HG03045 (cell line): ENCODE measurements around the gene LIMA1.
"Not testable (repeated sequence)": the region's sequence is repeated elsewhere in the genome, so short reads cannot be mapped to it uniquely, and the experiment has no call there.

Experiments
- ATAC-seq: cut with Tn5 transposase; IDR thresholded peaks from one replicate; pipeline ENCODE4 v1.9.1; 2021; ENCODE audit warnings: mild to moderate bottlenecking, moderate library complexity; ENCODE audit not compliant: unreplicated experiment

LIMA1 gene

GRCh38 chr12:50188875-50189575 is 94.3 kb downstream of the LIMA1 start:
- no peak for ATAC-seq

- no peak for ATAC-seq
These were observed 95.0 kb downstream of the LIMA1 start for GRCh38 chr12:50188241-50188781.

DNA sequence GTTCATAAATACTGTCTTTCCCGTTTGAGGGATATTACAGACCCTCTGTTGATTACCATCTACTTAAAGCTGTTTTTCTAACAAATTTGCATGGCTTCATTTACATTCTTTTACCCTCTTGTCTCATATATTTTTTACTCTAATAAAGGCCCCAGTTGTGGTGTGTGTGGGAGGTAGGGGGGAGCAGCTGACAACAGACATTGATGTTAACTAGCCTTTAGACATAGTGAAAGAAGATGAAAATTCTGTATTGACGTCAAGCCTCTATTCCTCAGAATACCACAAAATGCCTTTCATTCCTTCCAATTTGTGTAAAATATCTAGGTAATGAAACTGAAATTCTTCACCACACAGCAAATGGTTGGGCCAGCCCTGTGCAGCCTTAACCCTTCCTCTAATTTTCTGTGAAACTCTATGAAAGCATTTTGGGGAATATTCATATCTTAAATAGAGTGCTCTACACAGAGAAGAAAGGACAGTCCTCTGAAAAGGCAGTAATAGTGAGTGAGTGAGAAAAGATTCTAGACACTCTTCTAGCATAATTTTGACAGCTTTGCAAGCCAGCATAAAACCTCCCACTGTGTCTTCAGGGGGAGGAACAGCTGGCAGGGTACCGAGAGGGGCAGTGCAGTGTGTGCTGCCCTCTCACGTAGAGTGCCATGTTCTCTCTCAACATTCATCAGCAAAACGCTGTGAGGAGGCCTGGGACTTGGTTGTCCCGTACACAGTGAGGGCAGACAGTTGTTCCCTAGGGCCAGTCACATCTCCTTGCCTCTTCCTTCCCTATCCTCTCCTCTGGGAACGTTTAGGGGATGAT is 96.0 kb downstream of the LIMA1 start:
- ATAC-seq = peak; percentile 52

DNA sequence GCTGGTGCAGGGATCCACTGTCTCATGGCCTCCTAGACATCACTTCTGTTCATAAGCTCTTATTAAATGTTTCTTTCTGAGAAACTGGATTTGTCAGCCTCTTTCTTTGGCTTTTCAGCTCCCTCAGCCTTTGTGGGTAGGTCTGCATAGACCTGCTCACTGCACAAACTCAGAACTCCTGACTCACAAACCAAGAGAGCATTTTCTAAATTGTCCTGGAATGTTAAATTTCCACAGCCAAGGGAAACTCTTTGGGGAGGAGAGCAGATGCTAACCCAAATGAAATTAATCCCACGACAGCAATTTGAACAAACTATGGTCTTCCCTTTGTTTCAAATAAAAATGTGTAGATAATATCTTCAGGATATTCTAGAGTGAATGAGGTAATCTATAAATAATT is 96.6 kb downstream of the LIMA1 start:
- ATAC-seq = no peak

DNA sequence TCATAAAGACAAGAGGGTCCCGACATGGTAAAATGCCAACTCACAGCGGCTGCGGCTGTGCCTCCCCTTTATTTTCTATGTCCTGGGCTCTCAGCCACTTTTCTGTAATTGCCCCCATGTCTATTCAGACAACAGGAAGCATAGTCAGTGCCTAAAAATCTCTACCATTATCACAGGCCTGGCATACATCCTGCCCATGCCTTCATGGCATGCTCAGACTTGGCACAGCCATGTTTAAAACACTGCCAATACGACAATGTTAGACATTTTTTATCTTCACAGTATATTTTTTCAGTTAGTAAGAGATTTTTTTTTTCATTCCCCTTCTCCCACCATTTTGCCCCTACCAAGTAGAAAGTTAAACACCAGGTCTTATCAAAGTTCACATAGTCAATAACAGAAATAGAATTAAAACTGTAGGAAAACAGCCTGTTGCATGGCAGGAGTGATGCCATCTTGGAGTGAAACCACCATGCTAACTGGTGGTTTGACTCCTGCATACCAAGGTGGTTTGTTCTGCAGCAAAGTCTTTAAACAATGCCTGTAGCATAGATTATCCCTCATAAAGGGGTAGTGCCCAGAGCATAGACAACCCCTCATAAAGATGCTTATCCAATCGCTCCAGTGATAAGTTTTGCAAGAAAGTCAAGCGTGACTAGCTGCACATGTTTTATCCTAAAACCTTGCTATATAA is 97.2 kb downstream of the LIMA1 start:
- ATAC-seq = no peak

GRCh38 chr12:50185301-50185895 is 97.9 kb downstream of the LIMA1 start:
- no peak for ATAC-seq

GRCh38 chr12:50184261-50184660 is 99.1 kb downstream of the LIMA1 start:
- no peak for ATAC-seq

GRCh38 chr12:50182461-50182860 is 100.9 kb downstream of the LIMA1 start:
- ATAC-seq = no peak

DNA sequence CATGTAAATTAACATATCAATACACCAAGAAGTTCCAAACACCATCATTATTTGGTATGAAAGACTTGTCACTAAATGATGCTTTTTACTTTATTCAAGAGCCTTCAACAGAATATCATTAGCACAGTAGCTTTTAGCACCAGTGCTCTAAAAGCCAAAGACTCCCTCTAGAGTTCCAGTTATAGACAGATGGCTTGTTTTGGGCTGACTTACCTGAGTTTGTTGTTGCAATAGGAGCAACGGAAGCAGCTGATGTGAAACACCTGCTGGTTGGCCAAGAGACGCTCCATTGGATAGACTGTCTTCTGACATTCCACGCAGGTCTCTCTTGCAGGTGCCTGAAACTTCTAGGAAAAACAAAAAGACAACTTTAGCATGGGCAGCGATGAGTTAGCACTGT is 101.6 kb downstream of the LIMA1 start:
- ATAC-seq = no peak

DNA sequence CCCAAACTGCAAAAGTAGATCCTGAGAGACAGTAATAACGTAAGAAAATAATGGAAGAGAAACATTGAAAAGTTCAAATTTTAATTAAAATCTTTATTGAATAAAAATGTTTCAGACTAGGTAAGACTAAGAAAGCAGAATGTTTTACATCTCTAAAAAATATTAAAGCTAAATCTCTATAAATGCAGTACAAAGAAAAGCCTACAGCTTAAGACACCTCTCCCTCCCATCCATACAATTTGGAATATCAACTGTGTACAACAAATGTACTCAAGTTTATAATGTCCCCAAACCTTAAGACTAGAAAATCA is 107.6 kb downstream of the LIMA1 start:
- no peak for ATAC-seq

DNA sequence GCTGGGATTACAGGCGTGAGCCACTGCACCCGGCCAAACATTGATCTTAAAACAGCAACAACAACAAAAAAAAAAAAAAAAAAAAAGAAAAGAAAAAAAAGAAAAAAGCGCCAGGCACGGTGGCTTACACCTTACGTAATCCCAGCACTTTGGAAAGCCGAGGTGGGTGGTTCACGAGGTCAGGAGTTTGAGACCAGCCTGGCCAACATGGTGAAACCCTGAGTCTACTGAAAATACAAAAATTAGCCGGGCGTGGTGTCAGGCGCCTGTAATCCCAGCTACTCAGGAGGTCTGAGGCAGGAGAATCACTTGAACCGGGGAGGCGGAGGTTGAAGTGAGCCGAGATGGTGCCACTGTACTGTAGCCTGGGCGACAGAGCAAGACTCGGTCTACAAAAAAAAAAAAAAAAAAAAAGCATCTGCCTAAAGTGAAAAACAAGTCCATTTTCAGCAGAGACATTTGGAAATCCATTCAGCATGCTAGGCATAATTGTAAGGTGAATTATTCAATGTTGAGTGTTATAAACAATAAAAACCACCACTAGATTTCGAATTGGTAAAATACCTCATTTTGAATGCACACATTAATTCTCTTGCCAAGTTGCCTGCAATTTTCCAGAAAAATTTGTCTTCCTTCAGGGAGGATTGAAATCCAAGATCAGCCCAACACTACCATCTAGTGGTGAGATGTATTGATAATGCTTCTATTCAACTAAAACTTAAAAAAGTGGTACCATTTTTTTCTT is 108.2 kb downstream of the LIMA1 start:
- no peak for ATAC-seq

GRCh38 chr12:50167049-50167828 is 116.1 kb downstream of the LIMA1 start, which contains the start of gene CERS5:
TSS of gene CERS5 (minus strand) at chr12:50167369. CDS start at chr12:50167297, 72 bp downstream.
- ATAC-seq = peak; percentile 97

DNA sequence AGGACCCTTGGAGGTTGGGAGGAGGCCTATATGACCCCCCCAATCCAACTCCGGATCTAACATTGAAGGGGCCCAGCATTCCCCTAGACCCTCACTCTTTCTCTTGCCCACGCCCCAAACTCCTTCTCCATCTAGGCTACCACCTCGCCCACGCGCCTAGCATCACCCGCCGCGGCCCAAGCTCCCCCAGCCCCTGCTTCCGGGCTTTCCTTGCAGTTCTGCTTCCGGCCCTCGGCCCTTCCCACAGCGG is 116.6 kb downstream of the LIMA1 start:
- peak; percentile 44 for ATAC-seq

- no peak for ATAC-seq
These were observed 118.4 kb downstream of the LIMA1 start for GRCh38 chr12:50164963-50165362.

- no peak for ATAC-seq
These were observed 121.1 kb downstream of the LIMA1 start for GRCh38 chr12:50162230-50162629.

DNA sequence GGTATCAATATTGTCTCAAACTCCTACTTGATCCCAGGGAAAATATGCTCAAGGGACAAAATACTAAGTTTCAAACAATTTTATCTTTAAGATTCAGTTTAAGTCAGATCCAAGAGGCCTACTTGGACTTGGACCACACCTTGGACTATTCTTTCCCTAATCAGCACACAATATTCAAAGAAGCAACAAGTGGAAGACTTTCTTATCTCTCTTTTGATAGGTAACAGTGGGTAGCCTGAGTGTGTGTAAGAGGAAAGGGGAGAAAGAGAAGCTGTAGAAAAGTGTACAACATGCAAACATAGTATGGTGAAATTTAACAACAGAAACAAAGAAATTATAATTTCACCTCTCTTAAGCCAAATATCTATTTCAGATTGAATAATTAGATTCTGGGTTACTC is 122.7 kb downstream of the LIMA1 start:
- ATAC-seq = no peak

GRCh38 chr12:50157259-50157658 is 126.1 kb downstream of the LIMA1 start:
- no peak for ATAC-seq

DNA sequence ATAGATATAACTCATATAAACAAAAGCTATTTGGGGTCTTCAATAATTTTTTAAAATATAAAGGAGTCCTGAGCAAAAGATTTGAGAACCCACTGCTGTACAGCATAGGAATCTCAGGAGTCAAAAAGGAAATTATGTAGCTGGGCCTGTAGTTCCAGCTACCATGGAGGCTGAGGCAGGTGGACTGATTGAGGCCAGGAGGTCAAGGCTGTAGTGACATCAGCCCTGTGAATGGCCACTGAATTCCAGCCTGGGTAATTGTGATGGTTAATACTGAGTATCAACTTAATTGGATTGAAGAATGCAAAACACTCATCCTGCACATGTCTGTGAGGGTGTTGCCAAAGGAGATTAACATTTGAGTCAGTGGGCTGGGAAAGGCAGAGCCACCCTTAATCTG is 126.7 kb downstream of the LIMA1 start:
- no peak for ATAC-seq

- ATAC-seq = not testable (repeated sequence)
These were observed 128.4 kb downstream of the LIMA1 start for GRCh38 chr12:50154947-50155346.
